Calu3 (cell line): Measurements from ENCODE around the gene TMEM161B. TPM values are rescaled to one million over a fixed set of nuclear protein-coding genes. Genes with fewer than 3 reads are reported as not detected.

Source experiments
- BruUV-seq: library from RNA; stranded (reverse); fragments of 400-500 nt; replicated peaks from 2 replicates; lab custom pipeline; 2021; lab: Mats Ljungman, UMichigan
- CTCF ChIA-PET: fragments of 300-600 bp; sonication (Branson Sonifier 250); formaldehyde crosslinking; loops from one replicate; lab custom pipeline; 2022; ENCODE audit warnings: antibody characterized with exemption; lab: Charles Lee
- DNase-seq: peaks from one replicate; pipeline ENCODE4 v3.0.0; 2022
- H3K27ac Mint-ChIP-seq: one replicate; pipeline ENCODE4 v1.8.0; 2022; ENCODE audit warnings: mixed read lengths; ENCODE audit not compliant: unreplicated experiment
- H3K27me3 Mint-ChIP-seq: one replicate; pipeline ENCODE4 v1.8.0; 2022; ENCODE audit warnings: mixed read lengths; ENCODE audit not compliant: unreplicated experiment
- H3K36me3 Mint-ChIP-seq: one replicate; pipeline ENCODE4 v1.8.0; 2022; ENCODE audit warnings: mild to moderate bottlenecking, moderate library complexity, mixed read lengths; ENCODE audit not compliant: insufficient read depth, unreplicated experiment
- H3K4me1 Mint-ChIP-seq: one replicate; pipeline ENCODE4 v1.8.0; 2022; ENCODE audit warnings: mild to moderate bottlenecking, low read depth, mixed read lengths; ENCODE audit not compliant: unreplicated experiment
- H3K4me3 Mint-ChIP-seq: one replicate; pipeline ENCODE4 v1.8.0; 2022; ENCODE audit warnings: mild to moderate bottlenecking, low read depth, moderate library complexity, mixed read lengths; ENCODE audit not compliant: unreplicated experiment
- H3K9me3 Mint-ChIP-seq: one replicate; pipeline ENCODE4 v1.8.0; 2022; ENCODE audit warnings: low read depth, mixed read lengths; ENCODE audit not compliant: unreplicated experiment
- intact Hi-C: fragments of 100-400 bp; cut with micrococcal nuclease; formaldehyde crosslinking; loops from one replicate; pipeline ENCODE4 v1.10.0; 2022; ENCODE audit not compliant: unreplicated experiment
- total RNA-seq: library from RNA; stranded (reverse); gene quantifications from 2 replicates; pipeline ENCODE4 v1.2.3, GENCODE V29; 2022
- TF ChIP-seq, protein P1 (sequence below): fragments of 200-600 bp; IDR thresholded peaks from one replicate; pipeline ENCODE4 v1.8.0; 2022; ENCODE audit warnings: antibody characterized with exemption; ENCODE audit not compliant: unreplicated experiment

The TMEM161B gene
- total RNA-seq, 1 experiment from 2014 or later = 35.7 TPM

DNA sequence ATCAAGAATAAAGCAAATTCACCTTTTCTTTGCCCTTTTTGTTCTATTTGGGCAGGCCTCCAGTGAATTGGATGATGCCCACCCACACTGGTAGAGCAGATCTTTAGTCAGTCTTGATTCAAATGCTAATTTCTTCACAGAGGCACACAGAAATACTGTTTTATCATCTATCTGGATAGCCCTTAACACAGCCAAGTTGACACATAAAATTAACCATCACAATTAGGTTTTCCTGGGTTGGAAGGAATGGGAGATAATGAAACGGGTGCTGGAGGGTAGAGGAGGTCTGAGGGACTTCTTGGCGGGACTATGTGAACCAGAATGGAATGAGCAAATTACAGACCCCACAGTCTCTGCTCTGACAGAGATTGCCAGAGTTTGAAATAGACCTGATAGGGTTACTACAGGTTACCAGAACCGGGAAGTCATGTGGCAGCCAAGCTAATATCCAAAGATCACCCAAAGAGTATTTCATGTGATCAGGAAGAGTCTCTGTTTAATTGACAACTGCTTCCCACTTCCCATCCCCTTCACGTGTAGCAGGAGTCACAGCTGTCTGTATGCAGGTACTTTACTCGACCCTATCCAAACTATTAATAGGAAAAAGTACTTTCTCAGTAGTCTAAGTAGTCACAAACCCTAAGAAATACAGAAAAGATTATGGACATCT lies 20.0 kb upstream of the TMEM161B start:
- H3K27me3 Mint-ChIP-seq = no peaks in the 10 kb centered on the region
- H3K4me1 Mint-ChIP-seq = no peaks in the 10 kb centered on the region
- TF ChIP-seq, protein P1, sequence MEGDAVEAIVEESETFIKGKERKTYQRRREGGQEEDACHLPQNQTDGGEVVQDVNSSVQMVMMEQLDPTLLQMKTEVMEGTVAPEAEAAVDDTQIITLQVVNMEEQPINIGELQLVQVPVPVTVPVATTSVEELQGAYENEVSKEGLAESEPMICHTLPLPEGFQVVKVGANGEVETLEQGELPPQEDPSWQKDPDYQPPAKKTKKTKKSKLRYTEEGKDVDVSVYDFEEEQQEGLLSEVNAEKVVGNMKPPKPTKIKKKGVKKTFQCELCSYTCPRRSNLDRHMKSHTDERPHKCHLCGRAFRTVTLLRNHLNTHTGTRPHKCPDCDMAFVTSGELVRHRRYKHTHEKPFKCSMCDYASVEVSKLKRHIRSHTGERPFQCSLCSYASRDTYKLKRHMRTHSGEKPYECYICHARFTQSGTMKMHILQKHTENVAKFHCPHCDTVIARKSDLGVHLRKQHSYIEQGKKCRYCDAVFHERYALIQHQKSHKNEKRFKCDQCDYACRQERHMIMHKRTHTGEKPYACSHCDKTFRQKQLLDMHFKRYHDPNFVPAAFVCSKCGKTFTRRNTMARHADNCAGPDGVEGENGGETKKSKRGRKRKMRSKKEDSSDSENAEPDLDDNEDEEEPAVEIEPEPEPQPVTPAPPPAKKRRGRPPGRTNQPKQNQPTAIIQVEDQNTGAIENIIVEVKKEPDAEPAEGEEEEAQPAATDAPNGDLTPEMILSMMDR = no peak
- no peaks in the 10 kb centered on the region for H3K9me3 Mint-ChIP-seq
- no peak for DNase-seq
- no peak overlapping the region for H3K27ac Mint-ChIP-seq
- CTCF ChIA-PET = no interaction called here
- no TSS peak for BruUV-seq
- peaks cover 9% of the 10 kb centered on the region for H3K36me3 Mint-ChIP-seq
- intact Hi-C loops = no loop called here
- H3K4me3 Mint-ChIP-seq = no peak overlapping the region

DNA sequence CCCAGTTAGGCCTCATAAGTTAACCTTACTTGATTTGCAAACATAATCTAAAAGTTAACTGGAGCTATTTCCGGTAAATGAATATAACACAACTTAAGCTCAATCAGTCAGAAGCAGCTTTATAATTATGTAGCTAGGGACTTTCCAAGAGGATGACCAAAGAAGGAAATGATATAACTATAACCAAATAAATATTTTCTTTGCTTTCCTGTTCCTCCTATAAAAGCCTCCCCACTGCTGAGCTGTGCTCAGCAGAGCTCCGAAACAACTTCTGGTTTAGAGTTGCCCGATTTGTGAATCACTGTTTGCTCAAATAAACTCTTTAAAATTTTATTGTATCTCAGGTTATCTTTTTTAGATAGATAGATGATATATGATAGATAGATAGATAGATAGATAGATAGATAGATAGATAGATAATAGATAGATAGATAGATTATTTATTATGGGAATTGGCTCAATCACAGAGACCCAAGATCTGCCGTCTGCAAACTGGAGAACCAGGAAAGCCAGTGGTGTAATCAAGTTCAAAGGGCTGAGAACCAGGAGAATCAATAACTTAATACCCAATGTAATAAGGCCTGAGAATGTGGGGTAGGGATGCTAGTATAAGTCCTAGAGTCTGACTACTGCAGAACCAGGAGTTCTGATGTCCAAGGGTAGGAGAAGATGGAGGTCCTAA lies 19.3 kb upstream of the TMEM161B start:
- H3K4me1 Mint-ChIP-seq = no peaks in the 10 kb centered on the region
- intact Hi-C loops = no loop called here
- BruUV-seq = no TSS peak
- no peak overlapping the region for H3K27ac Mint-ChIP-seq
- peaks cover 9% of the 10 kb centered on the region for H3K36me3 Mint-ChIP-seq
- H3K27me3 Mint-ChIP-seq = no peaks in the 10 kb centered on the region
- CTCF ChIA-PET = no interaction called here
- DNase-seq = no peak
- TF ChIP-seq, protein P1 = no peak
- H3K4me3 Mint-ChIP-seq = no peak overlapping the region
- no peaks in the 10 kb centered on the region for H3K9me3 Mint-ChIP-seq

DNA sequence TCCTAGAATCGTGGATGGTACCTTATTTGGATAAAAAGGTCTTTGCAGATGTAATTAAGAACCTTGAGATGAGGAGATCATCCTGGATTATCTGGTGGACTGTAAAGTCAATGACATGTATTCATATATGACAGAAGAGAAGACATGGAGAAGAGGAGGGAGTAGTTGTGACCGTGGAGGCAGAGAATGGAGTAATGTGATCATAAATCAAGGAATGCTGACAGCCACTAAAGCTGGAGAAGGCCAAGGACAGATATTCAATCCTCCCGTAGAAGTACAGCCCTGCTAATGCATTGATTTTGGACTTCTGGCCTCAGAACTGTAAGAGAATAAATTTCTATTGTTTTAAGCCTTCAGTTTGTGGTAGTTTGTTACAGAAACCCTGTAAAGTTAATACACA lies 18.7 kb upstream of the TMEM161B start:
- no peak for DNase-seq
- Mint-ChIP-seq H3K4me3 (no peak overlapping the region), H3K9me3 (no peaks in the 10 kb centered on the region), H3K27me3 (no peaks in the 10 kb centered on the region), H3K36me3 (peaks cover 9% of the 10 kb centered on the region), H3K27ac (no peak overlapping the region), H3K4me1 (no peaks in the 10 kb centered on the region)
- CTCF ChIA-PET = no interaction called here
- BruUV-seq = no TSS peak
- intact Hi-C loops = no loop called here
- TF ChIP-seq, protein P1 = no peak

DNA sequence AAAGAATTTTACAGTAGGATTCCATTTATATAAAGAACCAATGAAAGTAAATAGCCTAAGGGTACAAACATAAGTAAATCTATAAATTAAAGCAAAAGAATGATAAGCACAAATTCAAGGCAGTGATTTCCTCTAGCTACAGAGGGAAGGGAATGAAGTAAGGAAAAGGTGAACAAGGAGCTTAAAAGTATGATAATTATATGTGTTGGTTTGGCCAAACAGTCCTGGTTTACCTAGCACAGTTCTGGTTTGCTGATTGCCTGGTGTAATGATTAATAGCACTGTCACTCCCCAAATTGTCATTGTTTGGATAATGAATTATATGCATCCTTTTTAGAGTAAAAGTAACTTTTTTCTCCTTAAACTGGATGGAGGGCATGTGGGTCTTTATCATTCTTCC lies 15.0 kb upstream of the TMEM161B start:
- Mint-ChIP-seq H3K4me1 (no peaks in the 10 kb centered on the region), H3K36me3 (peaks cover 10% of the 10 kb centered on the region), H3K9me3 (no peaks in the 10 kb centered on the region), H3K27me3 (no peaks in the 10 kb centered on the region), H3K27ac (no peak overlapping the region), H3K4me3 (no peak overlapping the region)
- TF ChIP-seq, protein P1 = no peak
- intact Hi-C loops = no loop called here
- CTCF ChIA-PET = no interaction called here
- no TSS peak for BruUV-seq
- DNase-seq = no peak
